Smooth muscle cell (in vitro differentiated cells): ENCODE data around the gene ZIC1. TPM values are rescaled to one million over a fixed set of nuclear protein-coding genes. Genes with fewer than 3 reads are reported as not detected.

Source experiments
- DNase-seq: peaks from one replicate; lab custom pipeline; 2025; ENCODE audit not compliant: unreplicated experiment; lab: John Stamatoyannopoulos, UW
- H2AFZ ChIP-seq: fragments of 200-600 bp; sonication (generic); 2 replicates; pipeline ENCODE4 v1.6.0; 2016; ENCODE audit warnings: antibody characterized with exemption, low read depth, mild to moderate bottlenecking
- H3F3A ChIP-seq: fragments of 200-600 bp; sonication (generic); 2 replicates; pipeline ENCODE4 v1.6.0; 2017; ENCODE audit warnings: antibody characterized with exemption, low read depth
- H3K27ac ChIP-seq: fragments of 200-600 bp; sonication (generic); 2 replicates; pipeline ENCODE4 v1.5.1; 2016; ENCODE audit warnings: low read depth, mild to moderate bottlenecking
- H3K27me3 ChIP-seq: fragments of 200-600 bp; sonication (generic); 2 replicates; pipeline ENCODE4 v1.6.1; 2016; ENCODE audit warnings: low read depth, mild to moderate bottlenecking
- H3K36me3 ChIP-seq: fragments of 200-600 bp; sonication (generic); 2 replicates; pipeline ENCODE4 v1.5.1; 2016; ENCODE audit warnings: low read depth
- H3K4me1 ChIP-seq: fragments of 200-600 bp; sonication (generic); 2 replicates; pipeline ENCODE4 v1.5.1; 2016; ENCODE audit warnings: low read depth
- H3K4me2 ChIP-seq: fragments of 200-600 bp; sonication (generic); 2 replicates; pipeline ENCODE4 v1.6.0; 2016; ENCODE audit warnings: mild to moderate bottlenecking
- H3K4me3 ChIP-seq: fragments of 200-600 bp; sonication (generic); 2 replicates; pipeline ENCODE4 v1.5.1; 2016; ENCODE audit warnings: mild to moderate bottlenecking
- H3K79me2 ChIP-seq: fragments of 200-600 bp; sonication (generic); 2 replicates; pipeline ENCODE4 v1.6.0; 2016; ENCODE audit warnings: low read depth, mild to moderate bottlenecking
- H3K9ac ChIP-seq: fragments of 200-600 bp; sonication (generic); 2 replicates; pipeline ENCODE4 v1.6.0; 2016; ENCODE audit warnings: low read depth
- H3K9me3 ChIP-seq: fragments of 200-600 bp; sonication (generic); replicated peaks from 2 replicates; pipeline ENCODE4 v1.5.1; 2016; ENCODE audit warnings: low read depth
- H4K20me1 ChIP-seq: fragments of 200-600 bp; sonication (generic); 2 replicates; pipeline ENCODE4 v1.6.0; 2016; ENCODE audit warnings: low read depth
- WGBS: methylation state at CpG from one replicate; pipeline ENCODE4 v1.1.7; 2016; ENCODE audit warnings: low lambda C conversion rate; 5-methylcytosine and 5-hydroxymethylcytosine counted together
- polyA plus RNA-seq: library from polyadenylated mRNA; unstranded; fragments of >200 nt; fragmentation: Nextera tagmentation; extraction: Ambion mirVana; gene quantifications from 2 replicates; pipeline ENCODE4 v1.2.1, GENCODE V29; 2016
- total RNA-seq: library from RNA; depleted of rRNA; stranded (reverse); fragments of >200 nt; gene quantifications from 2 replicates; pipeline ENCODE4 v1.2.3, GENCODE V29; 2014
- TF ChIP-seq, protein P1 (sequence below): fragments of 200-600 bp; sonication (generic); IDR thresholded peaks from 2 replicates; pipeline ENCODE4 v1.5.1; 2017; ENCODE audit warnings: borderline replicate concordance, mild to moderate bottlenecking, antibody characterized with exemption; ENCODE audit not compliant: insufficient read depth, poor library complexity, severe bottlenecking

ZIC1 gene
- total and polyA plus RNA-seq, 2 experiments from 2014 or later = not detected

DNA sequence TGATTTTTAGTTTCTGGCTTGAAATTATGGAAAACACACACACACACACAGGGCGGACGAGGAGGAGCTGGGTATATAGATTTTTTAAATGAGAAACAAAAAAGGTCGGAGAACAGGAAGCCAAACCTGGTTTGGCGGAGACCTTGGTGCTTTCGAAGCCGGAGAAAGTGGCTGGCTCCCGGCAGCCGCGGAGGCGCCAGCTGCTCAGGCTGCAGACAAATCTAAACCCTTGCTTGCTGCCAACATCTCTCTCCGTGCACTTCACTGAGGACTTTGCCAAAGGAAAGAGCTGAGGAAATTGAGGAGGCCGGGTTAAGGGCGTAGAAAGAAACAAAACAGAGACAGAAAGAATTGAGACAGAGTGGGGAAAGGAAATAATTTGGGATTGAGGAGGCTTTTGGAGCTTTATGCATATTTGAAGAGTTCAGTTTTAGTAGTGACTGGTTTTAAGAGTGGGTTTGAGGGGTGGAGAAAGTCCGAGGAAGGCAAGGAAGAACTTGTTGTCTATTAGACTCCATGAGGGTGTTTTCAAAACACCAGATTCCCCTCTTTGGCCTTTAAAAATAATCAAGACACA is 2.2 kb downstream of the ZIC1 start:
- H3K4me2 ChIP-seq = peak overlapping the region; percentile 84
- H3K9ac ChIP-seq = no peak overlapping the region
- peaks cover 6% of the 10 kb centered on the region for H4K20me1 ChIP-seq
- H3K27ac ChIP-seq = no peak overlapping the region
- H3K79me2 ChIP-seq = no peaks in the 10 kb centered on the region
- H3K36me3 ChIP-seq = no peaks in the 10 kb centered on the region
- H3K4me1 ChIP-seq = peaks cover 13% of the 10 kb centered on the region
- peaks cover 100% of the 10 kb centered on the region for H3K27me3 ChIP-seq
- H3K9me3 ChIP-seq = no peaks in the 10 kb centered on the region
- WGBS = 2% methylated on average over 14 of the region's 14 CpGs
- DNase-seq = no peak
- no peak overlapping the region for H2AFZ ChIP-seq
- no peaks in the 10 kb centered on the region for H3F3A ChIP-seq
- TF ChIP-seq, protein P1, sequence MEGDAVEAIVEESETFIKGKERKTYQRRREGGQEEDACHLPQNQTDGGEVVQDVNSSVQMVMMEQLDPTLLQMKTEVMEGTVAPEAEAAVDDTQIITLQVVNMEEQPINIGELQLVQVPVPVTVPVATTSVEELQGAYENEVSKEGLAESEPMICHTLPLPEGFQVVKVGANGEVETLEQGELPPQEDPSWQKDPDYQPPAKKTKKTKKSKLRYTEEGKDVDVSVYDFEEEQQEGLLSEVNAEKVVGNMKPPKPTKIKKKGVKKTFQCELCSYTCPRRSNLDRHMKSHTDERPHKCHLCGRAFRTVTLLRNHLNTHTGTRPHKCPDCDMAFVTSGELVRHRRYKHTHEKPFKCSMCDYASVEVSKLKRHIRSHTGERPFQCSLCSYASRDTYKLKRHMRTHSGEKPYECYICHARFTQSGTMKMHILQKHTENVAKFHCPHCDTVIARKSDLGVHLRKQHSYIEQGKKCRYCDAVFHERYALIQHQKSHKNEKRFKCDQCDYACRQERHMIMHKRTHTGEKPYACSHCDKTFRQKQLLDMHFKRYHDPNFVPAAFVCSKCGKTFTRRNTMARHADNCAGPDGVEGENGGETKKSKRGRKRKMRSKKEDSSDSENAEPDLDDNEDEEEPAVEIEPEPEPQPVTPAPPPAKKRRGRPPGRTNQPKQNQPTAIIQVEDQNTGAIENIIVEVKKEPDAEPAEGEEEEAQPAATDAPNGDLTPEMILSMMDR = no peak
- H3K4me3 ChIP-seq = peak overlapping the region; percentile 42

DNA sequence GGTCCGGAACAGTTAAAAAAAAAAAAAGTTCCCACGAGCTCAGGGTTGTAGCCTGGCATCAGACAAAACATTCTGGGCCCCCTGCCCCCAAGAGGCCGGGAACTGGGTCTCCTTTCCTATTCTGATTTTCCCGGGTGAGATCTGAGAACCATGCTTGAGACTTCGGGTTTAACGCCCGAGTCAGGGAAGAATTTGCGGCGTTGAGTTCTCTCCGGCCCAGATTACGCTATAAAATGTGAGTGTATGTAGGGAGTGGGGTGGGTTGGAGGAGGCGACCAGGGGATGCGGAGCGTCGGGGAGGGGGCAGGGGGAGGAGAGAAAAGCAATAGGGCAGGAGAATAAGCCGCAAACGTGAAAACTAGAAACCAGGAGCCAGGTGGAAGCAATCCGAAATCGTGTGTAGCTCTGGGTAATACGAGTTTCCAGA is 2.7 kb downstream of the ZIC1 start:
- 2% methylated on average over 18 of the region's 20 CpGs for WGBS
- Histone ChIP-seq H3K9me3 (no peaks in the 10 kb centered on the region), H3K4me3 (no peak overlapping the region), H3F3A (no peaks in the 10 kb centered on the region), H2AFZ (no peak overlapping the region), H3K4me1 (peaks cover 13% of the 10 kb centered on the region), H3K36me3 (no peaks in the 10 kb centered on the region), H3K27me3 (peaks cover 100% of the 10 kb centered on the region), H3K27ac (no peak overlapping the region), H4K20me1 (peaks cover 6% of the 10 kb centered on the region), H3K4me2 (peak overlapping the region; percentile 84), H3K79me2 (no peaks in the 10 kb centered on the region), H3K9ac (no peak overlapping the region)
- TF ChIP-seq, protein P1 = no peak
- DNase-seq = no peak

DNA sequence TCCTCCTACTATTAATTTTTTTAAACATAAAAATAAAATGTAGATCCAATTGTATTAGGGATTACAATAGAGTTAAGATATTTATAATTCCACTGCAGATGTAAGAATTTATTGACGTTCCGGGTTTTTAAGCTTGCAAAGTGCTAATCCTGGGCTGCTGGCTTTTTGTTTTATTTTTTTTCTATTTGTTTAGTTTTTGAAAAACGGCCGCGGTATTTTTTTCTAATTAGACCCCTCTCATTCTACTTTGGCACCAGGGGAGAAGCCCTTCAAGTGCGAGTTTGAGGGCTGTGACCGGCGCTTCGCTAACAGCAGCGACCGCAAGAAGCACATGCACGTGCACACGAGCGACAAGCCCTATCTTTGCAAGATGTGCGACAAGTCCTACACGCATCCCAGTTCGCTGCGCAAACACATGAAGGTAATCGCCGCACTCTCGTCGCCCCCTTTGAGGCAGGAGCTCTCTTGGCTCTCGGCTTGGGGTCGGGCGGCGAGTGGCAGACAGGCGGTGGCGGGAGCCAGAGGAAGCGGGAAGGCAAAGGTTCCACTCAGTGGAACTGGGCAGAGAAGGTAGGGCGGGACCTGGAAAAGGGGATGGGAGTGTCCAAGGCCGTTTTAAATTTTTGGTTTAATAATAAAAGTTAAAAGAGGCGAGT is 3.2 kb downstream of the ZIC1 start:
- Histone ChIP-seq H3K9me3 (no peaks in the 10 kb centered on the region), H3K9ac (no peak overlapping the region), H2AFZ (no peak overlapping the region), H3K4me1 (peaks cover 13% of the 10 kb centered on the region), H3K4me2 (no peak overlapping the region), H3K79me2 (no peaks in the 10 kb centered on the region), H3F3A (no peaks in the 10 kb centered on the region), H3K27me3 (peaks cover 100% of the 10 kb centered on the region), H3K27ac (no peak overlapping the region), H3K4me3 (no peak overlapping the region), H4K20me1 (peaks cover 6% of the 10 kb centered on the region), H3K36me3 (no peaks in the 10 kb centered on the region)
- WGBS = 2% methylated on average over 32 of the region's 32 CpGs
- TF ChIP-seq, protein P1 = no peak
- DNase-seq = no peak
